Myocyte (in vitro differentiated cells): ENCODE results near the gene TTC1. TPM values are rescaled to one million over a fixed set of nuclear protein-coding genes. Genes with fewer than 3 reads are reported as not detected.
"Not testable (repeated sequence)": the region's sequence is repeated elsewhere in the genome, so short reads cannot be mapped to it uniquely, and the experiment has no call there.

Experiments used
- DNase-seq: peaks from one replicate; pipeline ENCODE4 v3.0.0-alpha.2; 2012; ENCODE audit warnings: low read depth
- total RNA-seq: library from RNA; depleted of rRNA; stranded (reverse); fragments of >200 nt; gene quantifications from 2 replicates; pipeline ENCODE4 v1.2.3, GENCODE V29; 2014

TTC1 gene
- total RNA-seq, 1 donor from 2014 or later: 71.2 TPM

- DNase-seq: no peak
Observed at GRCh38 chr5:159995907-159996306, 13.0 kb upstream of the TTC1 start.

GRCh38 chr5:160001457-160001856 lies 7.5 kb upstream of the TTC1 start:
- DNase-seq: peak; percentile 70

GRCh38 chr5:160007514-160007913 lies 1.4 kb upstream of the TTC1 start:
- DNase-seq: no peak

GRCh38 chr5:160008529-160008876 lies 436 bp upstream of the TTC1 start:
- not testable (repeated sequence) for DNase-seq

GRCh38 chr5:160009591-160009989 lies 651 bp downstream of the TTC1 start:
- DNase-seq: no peak

DNA sequence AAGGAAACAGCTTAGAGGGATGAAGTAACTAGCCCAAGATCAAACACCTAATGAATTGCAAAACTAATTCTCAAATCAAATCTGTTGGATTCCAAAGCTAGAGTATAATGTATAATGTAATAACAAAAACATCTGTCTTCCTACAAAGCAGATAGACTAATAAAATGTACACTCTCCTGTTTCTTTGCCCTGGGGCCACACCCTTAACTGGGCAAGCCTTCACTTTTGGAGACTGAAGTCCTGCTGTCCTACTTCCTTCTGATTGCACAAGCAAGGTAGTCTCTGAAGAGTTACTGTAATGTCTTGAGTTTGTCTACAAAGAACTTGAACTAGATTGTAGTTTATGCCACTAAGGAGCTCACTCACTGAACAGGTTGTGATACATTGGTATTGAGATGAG lies 2.5 kb downstream of the TTC1 start:
- no peak for DNase-seq

GRCh38 chr5:160014197-160014596 lies 5.3 kb downstream of the TTC1 start:
- not testable (repeated sequence) for DNase-seq

DNA sequence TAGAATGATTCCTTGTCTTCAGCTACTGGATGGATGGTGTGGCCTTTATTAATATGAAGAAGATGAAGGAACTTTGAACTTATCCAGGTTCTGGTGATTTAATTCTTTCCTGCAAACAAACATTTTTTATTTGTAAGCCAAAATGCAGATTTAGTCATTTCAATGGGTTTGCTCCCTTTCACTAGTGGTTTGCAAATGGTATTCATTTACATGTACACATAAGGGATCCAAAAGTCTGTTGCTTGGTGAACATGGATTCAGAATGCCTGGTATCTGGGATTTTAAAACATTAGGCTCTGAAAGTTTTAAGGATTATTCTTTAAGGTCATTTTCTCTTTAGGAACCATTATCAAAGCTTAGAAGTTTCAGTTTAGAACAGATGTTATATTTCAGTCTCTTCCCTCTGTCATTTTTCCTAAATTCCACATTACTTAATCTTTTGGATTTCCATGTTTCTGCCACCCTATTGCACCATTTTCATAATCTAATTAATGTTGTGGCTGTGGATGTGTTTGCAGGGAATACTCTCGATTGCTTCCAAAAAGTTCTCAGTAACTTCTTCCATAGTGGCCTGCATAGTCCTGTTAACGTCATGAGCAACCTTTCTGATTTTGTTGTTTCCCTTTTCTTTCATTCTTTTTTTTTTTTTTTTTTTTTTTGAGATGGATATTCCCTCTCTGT lies 10.1 kb downstream of the TTC1 start:
- DNase-seq: no peak

GRCh38 chr5:160020266-160020770 lies 11.4 kb downstream of the TTC1 start:
- DNase-seq: no peak

DNA sequence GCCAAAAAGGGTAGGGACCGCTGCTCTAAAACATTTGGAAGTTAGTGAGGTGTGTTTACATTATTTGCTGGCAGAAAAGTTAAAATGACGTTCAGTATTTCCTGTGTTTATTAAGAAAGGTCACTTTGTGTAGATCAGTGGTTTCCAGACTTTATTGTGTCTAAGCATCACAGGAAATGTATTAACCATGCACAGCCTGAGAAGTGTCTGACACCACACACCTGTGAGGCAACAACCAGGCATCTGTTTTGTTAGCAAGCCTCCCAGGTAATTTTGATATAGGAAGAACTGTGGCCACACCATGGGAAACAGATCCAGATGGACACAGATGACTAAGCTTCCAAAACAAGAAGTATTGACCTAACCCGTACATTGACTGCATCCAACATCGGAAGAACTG lies 12.0 kb downstream of the TTC1 start:
- no peak for DNase-seq

GRCh38 chr5:160021831-160022446 lies 13.0 kb downstream of the TTC1 start:
- DNase-seq: peak; percentile 75

GRCh38 chr5:160023007-160023907 lies 14.3 kb downstream of the TTC1 start:
- DNase-seq: no peak

DNA sequence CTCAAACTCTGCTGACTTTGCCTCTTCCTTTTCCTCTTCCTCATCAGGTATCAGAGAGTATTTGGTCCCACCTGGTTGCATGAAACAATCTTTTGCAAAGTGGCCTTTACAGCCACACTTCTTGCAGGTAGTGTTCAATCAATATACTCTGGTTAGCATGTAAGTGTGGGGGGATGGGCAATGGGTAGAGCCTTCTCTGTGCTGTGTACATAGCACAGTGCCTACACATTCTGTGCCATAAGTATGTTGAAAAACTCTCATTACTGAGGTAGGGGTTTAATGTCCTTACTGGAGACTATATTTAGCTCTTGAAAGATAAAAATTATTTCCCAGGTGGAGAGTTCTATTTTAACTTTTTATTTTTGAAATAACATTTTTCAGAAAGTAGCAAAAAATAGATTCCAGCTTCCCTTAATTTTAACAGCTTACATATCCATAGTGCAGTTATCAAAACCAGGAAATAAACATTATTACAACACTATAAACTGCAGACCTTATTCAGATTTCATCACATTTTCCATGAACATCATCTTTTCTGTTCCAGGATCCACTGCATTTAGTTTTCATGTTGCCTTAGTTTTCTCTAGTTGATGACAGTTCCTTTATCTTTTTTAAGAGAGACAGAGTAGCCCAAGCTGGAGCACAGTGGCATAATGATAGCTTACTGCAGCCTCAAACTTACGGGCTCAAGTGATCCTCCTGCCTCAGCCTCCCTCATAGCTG lies 15.1 kb downstream of the TTC1 start:
- no peak for DNase-seq

DNA sequence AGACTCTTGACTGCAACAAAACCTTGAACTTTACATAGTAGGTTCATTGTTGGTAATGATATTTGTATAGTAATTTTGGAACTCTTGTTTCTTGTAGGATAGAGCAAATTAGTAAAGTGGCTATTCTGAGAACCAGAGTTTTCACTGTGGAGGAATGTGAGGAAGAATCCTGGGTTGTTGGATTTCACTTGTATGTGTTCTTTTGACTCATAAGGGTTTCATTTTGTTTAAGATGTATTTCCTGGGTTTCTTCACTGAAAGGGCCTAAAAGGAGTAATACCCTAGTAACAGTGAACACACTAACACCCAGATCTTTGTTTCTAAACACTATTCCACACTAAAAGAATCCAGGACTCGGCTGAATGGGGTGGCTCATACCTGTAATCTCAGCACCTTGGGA lies 20.1 kb downstream of the TTC1 start:
- no peak for DNase-seq

GRCh38 chr5:160029540-160030139 lies 20.7 kb downstream of the TTC1 start:
- no peak for DNase-seq

- peak; percentile 3 for DNase-seq
Observed at GRCh38 chr5:160030631-160031377, 21.9 kb downstream of the TTC1 start.

DNA sequence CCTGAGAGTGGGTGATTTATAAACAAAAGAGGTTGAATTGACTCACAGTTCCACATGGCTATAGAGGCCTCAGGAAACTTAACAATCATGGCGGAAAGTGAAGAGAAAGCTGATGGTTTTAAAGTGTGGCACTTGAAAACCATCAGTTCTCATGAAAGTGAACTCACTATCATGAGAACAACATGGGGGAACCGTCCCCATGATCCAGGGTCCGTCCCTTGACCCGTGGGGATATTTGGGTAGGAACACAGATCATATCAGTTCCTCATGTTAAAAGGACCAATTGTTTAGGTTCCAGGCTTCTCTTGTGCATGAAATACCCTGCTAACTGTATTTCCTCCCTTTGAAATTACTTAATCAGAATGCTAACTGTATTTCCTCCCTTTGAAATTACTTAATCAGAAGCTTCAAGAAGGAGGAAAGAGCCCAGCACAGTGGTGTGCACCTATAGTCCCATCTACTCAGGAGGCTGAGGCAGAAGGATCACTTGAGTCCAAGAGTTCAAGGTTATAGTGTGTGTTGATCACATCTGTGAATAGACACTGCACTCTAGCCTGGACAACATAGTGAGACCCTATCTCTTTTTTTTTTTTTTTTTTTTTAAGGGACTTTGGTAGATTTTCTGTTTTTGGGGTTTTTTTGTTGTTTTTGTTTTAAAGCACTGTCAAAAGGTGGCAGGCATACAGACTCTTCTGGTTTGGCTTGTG lies 24.8 kb downstream of the TTC1 start:
- DNase-seq: no peak

DNA sequence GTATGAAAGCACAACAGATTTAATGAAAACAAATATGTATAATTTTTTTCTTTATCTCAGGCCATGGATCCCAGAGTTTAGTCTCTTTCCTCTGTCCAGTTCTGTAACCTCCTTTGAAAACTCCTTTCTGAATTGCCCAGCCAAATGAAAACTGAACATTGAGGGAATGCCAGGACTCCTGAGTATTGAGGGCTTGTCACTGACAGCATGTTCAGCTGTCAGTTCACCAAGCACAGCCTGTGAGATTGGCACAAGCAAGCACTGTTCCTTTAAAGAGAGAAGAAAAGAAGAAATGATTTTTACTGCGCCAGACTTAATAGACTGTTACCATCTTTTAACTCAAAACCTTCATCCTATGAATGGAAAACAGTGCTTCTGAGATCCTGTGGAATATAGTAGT lies 27.3 kb downstream of the TTC1 start:
- peak; percentile 7 for DNase-seq

- no peak for DNase-seq
Observed at GRCh38 chr5:160036884-160037283, 27.9 kb downstream of the TTC1 start.
